ENCODE measurements around the gene FAM174A.

FAM174A gene

GRCh38 chr5:100577506-100577905 is 42.3 kb downstream of the FAM174A start:
- no peak for TF ChIP-seq CTCF (IDR thresholded peaks at IDR 0.05; ENCODE audit: low read depth, low read length)

GRCh38 chr5:100584069-100584468 is 48.9 kb downstream of the FAM174A start:
- no peak for DNase-seq
- Histone ChIP-seq H3K9me3 (no peaks in the 10 kb centered on the region), H3K27me3 (no peaks in the 10 kb centered on the region), H3K36me3 (no peaks in the 10 kb centered on the region), H3K4me1 (no peaks in the 10 kb centered on the region), H3K4me3 (ENCODE audit: low read depth, low read length) (no peak overlapping the region)
- no peak for TF ChIP-seq CTCF (IDR thresholded peaks at IDR 0.05; ENCODE audit: low read depth, low read length)

More at GRCh38 chr5:100577506-100577905, 42.3 kb downstream of the FAM174A start:
- Histone ChIP-seq H3K4me3 (ENCODE audit: low read depth, low read length) (no peak overlapping the region), H3K27me3 (no peaks in the 10 kb centered on the region), H3K9me3 (no peaks in the 10 kb centered on the region), H3K36me3 (no peaks in the 10 kb centered on the region), H3K4me1 (no peaks in the 10 kb centered on the region)
- DNase-seq: no peak

- TF ChIP-seq CTCF (IDR thresholded peaks at IDR 0.05; ENCODE audit: low read depth, low read length): no peak
- H3K4me1 ChIP-seq: no peaks in the 10 kb centered on the region
- no peaks in the 10 kb centered on the region for H3K27me3 ChIP-seq
- H3K9me3 ChIP-seq: no peaks in the 10 kb centered on the region
- no peak overlapping the region for H3K4me3 ChIP-seq (ENCODE audit: low read depth, low read length)
- H3K36me3 ChIP-seq: no peaks in the 10 kb centered on the region
- no peak for DNase-seq
Observed at GRCh38 chr5:100584889-100585288, 49.7 kb downstream of the FAM174A start.

- no peaks in the 10 kb centered on the region for H3K36me3 ChIP-seq
- H3K9me3 ChIP-seq: no peaks in the 10 kb centered on the region
- no peaks in the 10 kb centered on the region for H3K4me1 ChIP-seq
- H3K4me3 ChIP-seq (ENCODE audit: low read depth, low read length): no peak overlapping the region
- no peak for TF ChIP-seq CTCF (IDR thresholded peaks at IDR 0.05; ENCODE audit: low read depth, low read length)
- DNase-seq: no peak
- H3K27me3 ChIP-seq: no peaks in the 10 kb centered on the region
Observed at GRCh38 chr5:100590867-100591266, 55.7 kb downstream of the FAM174A start.

- Histone ChIP-seq H3K9me3 (no peaks in the 10 kb centered on the region), H3K4me1 (no peaks in the 10 kb centered on the region), H3K36me3 (no peaks in the 10 kb centered on the region), H3K4me3 (ENCODE audit: low read depth, low read length) (no peak overlapping the region), H3K27me3 (no peaks in the 10 kb centered on the region)
- DNase-seq: no peak
- no peak for TF ChIP-seq CTCF (IDR thresholded peaks at IDR 0.05; ENCODE audit: low read depth, low read length)
Observed at GRCh38 chr5:100595152-100595811, 60.1 kb downstream of the FAM174A start.

- H3K4me1 ChIP-seq: no peaks in the 10 kb centered on the region
- no peaks in the 10 kb centered on the region for H3K9me3 ChIP-seq
- no peak for TF ChIP-seq CTCF (IDR thresholded peaks at IDR 0.05; ENCODE audit: low read depth, low read length)
- no peaks in the 10 kb centered on the region for H3K36me3 ChIP-seq
- DNase-seq: no peak
- no peak overlapping the region for H3K4me3 ChIP-seq (ENCODE audit: low read depth, low read length)
- no peaks in the 10 kb centered on the region for H3K27me3 ChIP-seq
Observed at GRCh38 chr5:100595812-100596173, 60.6 kb downstream of the FAM174A start.

Measured in BE2C (cell line).